CD8-positive, alpha-beta memory T cell (primary cell): ENCODE data around the gene WNT7B. TPM values are rescaled to one million over a fixed set of nuclear protein-coding genes. Genes with fewer than 3 reads are reported as not detected.

ENCODE experiments used
- CTCF ChIA-PET: fragments of 350-600 bp; sonication (Branson Sonifier 250); formaldehyde crosslinking; loops from one replicate; lab custom pipeline; 2021; ENCODE audit warnings: antibody characterized with exemption; lab: Charles Lee
- POLR2A ChIA-PET: fragments of 350-600 bp; sonication (Branson Sonifier 250); formaldehyde crosslinking; loops from one replicate; lab custom pipeline; 2021; ENCODE audit warnings: antibody characterized with exemption; lab: Charles Lee
- DNase-seq, 5 donors: peaks; one replicate each; pipeline versions ENCODE4 v3.0.0 to v3.0.0-alpha.2; 2020 to 2022; ENCODE audit warnings: mixed read lengths in 1 of 5
- H3K27ac ChIP-seq: one replicate; pipeline ENCODE4 v1.7.0; 2013; ENCODE audit warnings: low read depth, mild to moderate bottlenecking, low read length, moderate library complexity
- H3K27me3 ChIP-seq: 2 replicates; pipeline ENCODE4 v1.7.0; 2013; ENCODE audit warnings: low read length, mild to moderate bottlenecking; ENCODE audit not compliant: insufficient read depth, poor library complexity, severe bottlenecking
- H3K36me3 ChIP-seq: 2 replicates; pipeline ENCODE4 v1.7.0; 2013; ENCODE audit warnings: mild to moderate bottlenecking, low read length, moderate library complexity; ENCODE audit not compliant: insufficient read depth
- H3K4me1 ChIP-seq: 2 replicates; pipeline ENCODE4 v1.7.0; 2013; ENCODE audit warnings: mild to moderate bottlenecking, low read length, moderate library complexity; ENCODE audit not compliant: insufficient read depth
- H3K4me3 ChIP-seq: 2 replicates; pipeline ENCODE4 v1.7.0; 2013; ENCODE audit warnings: mild to moderate bottlenecking, low read length
- H3K9me3 ChIP-seq: 2 replicates; pipeline ENCODE4 v1.7.0; 2013; ENCODE audit warnings: mild to moderate bottlenecking, low read length
- H3K27ac Mint-ChIP-seq, 8 donors: one replicate each; pipeline ENCODE4 v1.8.0; 2020 to 2021; ENCODE audit warnings: mixed read lengths in 8 of 8, mild to moderate bottlenecking in 6 of 8, inconsistent platforms in 3 of 8, moderate library complexity in 3 of 8
- H3K27me3 Mint-ChIP-seq, 2 donors: one replicate each; pipeline ENCODE4 v1.8.0; 2020 to 2021; ENCODE audit warnings: mixed read lengths in 2 of 2, mild to moderate bottlenecking in 1 of 2, moderate library complexity in 1 of 2
- H3K36me3 Mint-ChIP-seq, 3 donors: one replicate each; pipeline ENCODE4 v1.8.0; 2020 to 2021; ENCODE audit warnings: mixed read lengths in 3 of 3, inconsistent platforms in 1 of 3, mild to moderate bottlenecking in 1 of 3
- H3K4me1 Mint-ChIP-seq, 3 donors: one replicate each; pipeline ENCODE4 v1.8.0; 2020 to 2021; ENCODE audit warnings: mixed read lengths in 3 of 3, inconsistent platforms in 1 of 3, mild to moderate bottlenecking in 1 of 3
- H3K4me3 Mint-ChIP-seq, 7 donors: one replicate each; pipeline ENCODE4 v1.8.0; 2020 to 2021; ENCODE audit warnings: mixed read lengths in 7 of 7, mild to moderate bottlenecking in 6 of 7, moderate library complexity in 4 of 7, inconsistent platforms in 2 of 7
- H3K9me3 Mint-ChIP-seq, 5 donors: one replicate each; pipeline ENCODE4 v1.8.0; 2020 to 2022; ENCODE audit warnings: mixed read lengths in 5 of 5, mild to moderate bottlenecking in 3 of 5, moderate library complexity in 2 of 5, inconsistent platforms in 1 of 5
- polyA plus RNA-seq: library from polyadenylated mRNA; unstranded; fragments of 300-500 nt; fragmentation: Illumina TruSeq; gene quantifications from one replicate; pipeline ENCODE4 v1.2.3, GENCODE V29; 2021
- total RNA-seq, 2 experiments: library from RNA; stranded (reverse); gene quantifications; one replicate each; pipeline ENCODE4 v1.2.3, GENCODE V29; 2021

WNT7B gene
- total and polyA plus RNA-seq, 3 experiments from 2014 or later: not detected

GRCh38 chr22:45948081-45948648, 28.8 kb downstream of the WNT7B start:
- peaks cover 5 to 30% of the 10 kb centered on the region in 2 donors for H3K27me3 Mint-ChIP-seq
- ChIA-PET POLR2A (no interaction called here), CTCF (no interaction called here)
- Histone ChIP-seq H3K4me1 (no peaks in the 10 kb centered on the region), H3K4me3 (no peak overlapping the region), H3K36me3 (no peaks in the 10 kb centered on the region), H3K9me3 (no peaks in the 10 kb centered on the region), H3K27ac (no peak overlapping the region), H3K27me3 (no peaks in the 10 kb centered on the region)
- H3K4me3 Mint-ChIP-seq: no peak overlapping the region
- H3K9me3 Mint-ChIP-seq: no peaks in the 10 kb centered on the region
- DNase-seq: no peak
- H3K4me1 Mint-ChIP-seq: peaks cover 0 to 3% (median 0%) of the 10 kb centered on the region in 3 donors
- no peak overlapping the region for H3K27ac Mint-ChIP-seq
- H3K36me3 Mint-ChIP-seq: no peaks in the 10 kb centered on the region

- CTCF ChIA-PET: no interaction called here
- Mint-ChIP-seq H3K4me1 (peaks cover 0 to 3% (median 0%) of the 10 kb centered on the region in 3 donors), H3K36me3 (no peaks in the 10 kb centered on the region), H3K27ac (no peak overlapping the region), H3K9me3 (no peaks in the 10 kb centered on the region), H3K4me3 (no peak overlapping the region), H3K27me3 (peaks cover 3 to 25% of the 10 kb centered on the region in 2 donors)
- no peaks in the 10 kb centered on the region for H3K9me3 ChIP-seq
- no peak overlapping the region for H3K27ac ChIP-seq
- H3K36me3 ChIP-seq: no peaks in the 10 kb centered on the region
- no peaks in the 10 kb centered on the region for H3K4me1 ChIP-seq
- no peak overlapping the region for H3K4me3 ChIP-seq
- POLR2A ChIA-PET: no interaction called here
- no peak for DNase-seq
- no peaks in the 10 kb centered on the region for H3K27me3 ChIP-seq
These were observed 30.0 kb downstream of the WNT7B start for GRCh38 chr22:45946805-45947600.

- DNase-seq: no peak
- Histone ChIP-seq H3K4me1 (no peaks in the 10 kb centered on the region), H3K4me3 (no peak overlapping the region), H3K9me3 (no peaks in the 10 kb centered on the region), H3K27ac (no peak overlapping the region), H3K36me3 (no peaks in the 10 kb centered on the region), H3K27me3 (no peaks in the 10 kb centered on the region)
- H3K4me1 Mint-ChIP-seq: peaks cover 0 to 3% (median 0%) of the 10 kb centered on the region in 3 donors
- H3K27ac Mint-ChIP-seq: no peak overlapping the region
- H3K36me3 Mint-ChIP-seq: no peaks in the 10 kb centered on the region
- peaks cover 0 to 16% of the 10 kb centered on the region in 2 donors for H3K27me3 Mint-ChIP-seq
- CTCF ChIA-PET: no interaction called here
- POLR2A ChIA-PET: no interaction called here
- H3K4me3 Mint-ChIP-seq: no peak overlapping the region
- H3K9me3 Mint-ChIP-seq: no peaks in the 10 kb centered on the region
These were observed 31.3 kb downstream of the WNT7B start for GRCh38 chr22:45945621-45946106.

GRCh38 chr22:45942787-45943493, 34.0 kb downstream of the WNT7B start:
- H3K27me3 Mint-ChIP-seq: peaks cover 2 to 15% of the 10 kb centered on the region in 2 donors
- Histone ChIP-seq H3K27ac (no peak overlapping the region), H3K36me3 (no peaks in the 10 kb centered on the region), H3K9me3 (no peaks in the 10 kb centered on the region), H3K4me3 (no peak overlapping the region), H3K27me3 (no peaks in the 10 kb centered on the region), H3K4me1 (no peaks in the 10 kb centered on the region)
- no peak for DNase-seq
- no peak overlapping the region for H3K4me3 Mint-ChIP-seq
- no peak overlapping the region for H3K27ac Mint-ChIP-seq
- ChIA-PET POLR2A (no interaction called here), CTCF (no interaction called here)
- H3K36me3 Mint-ChIP-seq: no peaks in the 10 kb centered on the region
- H3K4me1 Mint-ChIP-seq: peaks cover 0 to 3% (median 0%) of the 10 kb centered on the region in 3 donors
- peaks cover 0 to 2% (median 0%) of the 10 kb centered on the region in 5 donors for H3K9me3 Mint-ChIP-seq

- no peaks in the 10 kb centered on the region for H3K4me1 ChIP-seq
- no peaks in the 10 kb centered on the region for H3K27me3 ChIP-seq
- H3K27ac ChIP-seq: no peak overlapping the region
- H3K36me3 ChIP-seq: no peaks in the 10 kb centered on the region
- H3K9me3 ChIP-seq: no peaks in the 10 kb centered on the region
- H3K4me3 ChIP-seq: no peak overlapping the region
- ChIA-PET POLR2A (no interaction called here), CTCF (interaction anchor here (1.0 kb wide), 1 partner anchor 52 kb away, joined by 3 read pairs; no protein-coding TSS in a partner anchor)
- H3K36me3 Mint-ChIP-seq: no peaks in the 10 kb centered on the region
- no peak overlapping the region for H3K4me3 Mint-ChIP-seq
- H3K27ac Mint-ChIP-seq: no peak overlapping the region
- peaks cover 2 to 12% of the 10 kb centered on the region in 2 donors for H3K27me3 Mint-ChIP-seq
- H3K4me1 Mint-ChIP-seq: peaks cover 0 to under 1% (median 0%) of the 10 kb centered on the region in 3 donors
- H3K9me3 Mint-ChIP-seq: peaks cover 0 to 2% (median 0%) of the 10 kb centered on the region in 5 donors
- no peak for DNase-seq
These were observed 34.6 kb downstream of the WNT7B start for GRCh38 chr22:45942344-45942743.

- no peaks in the 10 kb centered on the region for H3K36me3 Mint-ChIP-seq
- H3K4me1 ChIP-seq: no peaks in the 10 kb centered on the region
- no peak overlapping the region for H3K27ac Mint-ChIP-seq
- peaks cover 0 to 2% (median 0%) of the 10 kb centered on the region in 5 donors for H3K9me3 Mint-ChIP-seq
- H3K9me3 ChIP-seq: no peaks in the 10 kb centered on the region
- no peak overlapping the region for H3K4me3 ChIP-seq
- H3K27ac ChIP-seq: no peak overlapping the region
- DNase-seq: no peak
- CTCF ChIA-PET: no interaction called here
- H3K36me3 ChIP-seq: no peaks in the 10 kb centered on the region
- no peak overlapping the region for H3K4me3 Mint-ChIP-seq
- POLR2A ChIA-PET: no interaction called here
- no peaks in the 10 kb centered on the region for H3K27me3 ChIP-seq
- H3K4me1 Mint-ChIP-seq: no peaks in the 10 kb centered on the region
- H3K27me3 Mint-ChIP-seq: peaks cover 6 to 7% of the 10 kb centered on the region in 2 donors
These were observed 38.0 kb downstream of the WNT7B start for GRCh38 chr22:45938913-45939312.

GRCh38 chr22:45937960-45938359, 39.0 kb downstream of the WNT7B start:
- Mint-ChIP-seq H3K9me3 (peaks cover 0 to 2% (median 0%) of the 10 kb centered on the region in 5 donors), H3K4me1 (no peaks in the 10 kb centered on the region), H3K4me3 (no peak overlapping the region), H3K27ac (no peak overlapping the region), H3K36me3 (no peaks in the 10 kb centered on the region), H3K27me3 (peaks cover 6 to 17% of the 10 kb centered on the region in 2 donors)
- Histone ChIP-seq H3K27ac (no peak overlapping the region), H3K9me3 (no peaks in the 10 kb centered on the region), H3K36me3 (no peaks in the 10 kb centered on the region), H3K27me3 (no peaks in the 10 kb centered on the region), H3K4me1 (no peaks in the 10 kb centered on the region), H3K4me3 (no peak overlapping the region)
- CTCF ChIA-PET: no interaction called here
- POLR2A ChIA-PET: no interaction called here
- no peak for DNase-seq

- Mint-ChIP-seq H3K9me3 (peaks cover 0 to 2% (median 0%) of the 10 kb centered on the region in 5 donors), H3K4me3 (no peak overlapping the region), H3K36me3 (no peaks in the 10 kb centered on the region), H3K27ac (peak overlapping the region in 1 of 8 donors; percentile 69), H3K4me1 (no peaks in the 10 kb centered on the region), H3K27me3 (peaks cover 8 to 27% of the 10 kb centered on the region in 2 donors)
- CTCF ChIA-PET: no interaction called here
- Histone ChIP-seq H3K4me3 (no peak overlapping the region), H3K36me3 (no peaks in the 10 kb centered on the region), H3K4me1 (no peaks in the 10 kb centered on the region), H3K27ac (no peak overlapping the region), H3K9me3 (no peaks in the 10 kb centered on the region), H3K27me3 (no peaks in the 10 kb centered on the region)
- POLR2A ChIA-PET: no interaction called here
- DNase-seq: no peak
These were observed 41.4 kb downstream of the WNT7B start for GRCh38 chr22:45935573-45935972.
